GM12873 (cell line): ENCODE measurements around the gene GAPDHS.

Experiments used
- CTCF ChIP-seq: IDR thresholded peaks from 2 replicates; pipeline ENCODE4 v1.5.1; 2012; ENCODE audit warnings: low read depth, mild to moderate bottlenecking, moderate library complexity, low read length, control low read depth; ENCODE audit not compliant: insufficient read depth; ENCODE audit errors: missing control alignments

The GAPDHS gene

GRCh38 chr19:35549174-35549788 lies 16.0 kb downstream of the GAPDHS start:
- peak; percentile 82 for TF ChIP-seq CTCF

GRCh38 chr19:35549879-35550523 lies 16.7 kb downstream of the GAPDHS start:
- TF ChIP-seq CTCF: no peak

GRCh38 chr19:35551091-35551810 lies 18.0 kb downstream of the GAPDHS start:
- TF ChIP-seq CTCF: no peak

- TF ChIP-seq CTCF: no peak
Observed at GRCh38 chr19:35552534-35553384, 19.5 kb downstream of the GAPDHS start.

- TF ChIP-seq CTCF: no peak
Observed at GRCh38 chr19:35553385-35554000, 20.2 kb downstream of the GAPDHS start.

GRCh38 chr19:35554076-35554475 lies 20.8 kb downstream of the GAPDHS start:
- no peak for TF ChIP-seq CTCF
